Hepatocyte (in vitro differentiated cells): Measurements from ENCODE around the gene ELAVL2. TPM values are rescaled to one million over a fixed set of nuclear protein-coding genes. Genes with fewer than 3 reads are reported as not detected.

Source experiments
- DNase-seq: peaks from one replicate; pipeline ENCODE4 v3.0.0-alpha.2; 2016; ENCODE audit warnings: low spot score
- H2AFZ ChIP-seq: fragments of 200-600 bp; sonication (generic); 2 replicates; pipeline ENCODE4 v1.6.0; 2016; ENCODE audit warnings: antibody characterized with exemption, mild to moderate bottlenecking
- H3K27ac ChIP-seq: fragments of 200-600 bp; sonication (generic); 2 replicates; pipeline ENCODE4 v1.5.1; 2016; ENCODE audit warnings: mild to moderate bottlenecking
- H3K27me3 ChIP-seq: fragments of 200-600 bp; sonication (generic); 2 replicates; pipeline ENCODE4 v1.6.1; 2016
- H3K36me3 ChIP-seq: fragments of 200-600 bp; sonication (generic); replicated peaks from 2 replicates; pipeline ENCODE4 v1.5.1; 2016; ENCODE audit warnings: low read depth; ENCODE audit not compliant: insufficient read depth
- H3K4me1 ChIP-seq: fragments of 200-600 bp; sonication (generic); 2 replicates; pipeline ENCODE4 v1.5.1; 2016; ENCODE audit warnings: mild to moderate bottlenecking, moderate library complexity; ENCODE audit not compliant: insufficient read depth
- H3K4me2 ChIP-seq: fragments of 200-600 bp; sonication (generic); 2 replicates; pipeline ENCODE4 v1.6.0; 2016
- H3K4me3 ChIP-seq: fragments of 200-600 bp; sonication (generic); 2 replicates; pipeline ENCODE4 v1.5.1; 2016; ENCODE audit warnings: mild to moderate bottlenecking
- H3K79me2 ChIP-seq: fragments of 200-600 bp; sonication (generic); 2 replicates; pipeline ENCODE4 v1.6.0; 2017; ENCODE audit warnings: mild to moderate bottlenecking
- H3K9me2 ChIP-seq: fragments of 200-600 bp; sonication (generic); replicated peaks from 2 replicates; pipeline ENCODE4 v1.6.0; 2017; ENCODE audit warnings: mild to moderate bottlenecking; ENCODE audit not compliant: insufficient read depth
- H3K9me3 ChIP-seq: fragments of 200-600 bp; sonication (generic); 2 replicates; pipeline ENCODE4 v1.5.1; 2016; ENCODE audit warnings: low read depth, mild to moderate bottlenecking
- H4K20me1 ChIP-seq: fragments of 200-600 bp; sonication (generic); 2 replicates; pipeline ENCODE4 v1.6.0; 2016; ENCODE audit warnings: mild to moderate bottlenecking; ENCODE audit not compliant: insufficient read depth, poor library complexity, severe bottlenecking
- EZH2 ChIP-seq: fragments of 200-600 bp; sonication (generic); IDR thresholded peaks from 2 replicates; pipeline ENCODE4 v1.6.1; 2016; ENCODE audit warnings: antibody characterized with exemption, mild to moderate bottlenecking, borderline replicate concordance
- EZH2phosphoT487 ChIP-seq: fragments of 200-600 bp; sonication (generic); IDR thresholded peaks from one replicate; pipeline ENCODE4 v1.6.1; 2018; ENCODE audit warnings: antibody characterized with exemption, mild to moderate bottlenecking, low read depth, moderate library complexity; ENCODE audit not compliant: unreplicated experiment, severe bottlenecking
- WGBS: methylation state at CpG from one replicate; pipeline ENCODE4 v1.1.6; 2016; ENCODE audit warnings: low lambda C conversion rate; ENCODE audit errors: missing lambda C conversion rate; 5-methylcytosine and 5-hydroxymethylcytosine counted together
- polyA plus RNA-seq: library from polyadenylated mRNA; unstranded; fragments of >200 nt; fragmentation: Nextera tagmentation; extraction: Ambion mirVana; gene quantifications from 2 replicates; pipeline ENCODE4 v1.2.1, GENCODE V29; 2016
- total RNA-seq: library from RNA; depleted of rRNA; stranded (reverse); fragments of >200 nt; gene quantifications from 2 replicates; pipeline ENCODE4 v1.2.3, GENCODE V29; 2014
- TF ChIP-seq, protein P1 (sequence below): fragments of 200-600 bp; sonication (generic); IDR thresholded peaks from 2 replicates; pipeline ENCODE4 v1.5.1; 2016; ENCODE audit warnings: antibody characterized with exemption, mild to moderate bottlenecking; ENCODE audit not compliant: poor library complexity

ELAVL2 gene
- total and polyA plus RNA-seq, 2 experiments from 2014 or later, result 0.93 TPM; not detected in 1

DNA sequence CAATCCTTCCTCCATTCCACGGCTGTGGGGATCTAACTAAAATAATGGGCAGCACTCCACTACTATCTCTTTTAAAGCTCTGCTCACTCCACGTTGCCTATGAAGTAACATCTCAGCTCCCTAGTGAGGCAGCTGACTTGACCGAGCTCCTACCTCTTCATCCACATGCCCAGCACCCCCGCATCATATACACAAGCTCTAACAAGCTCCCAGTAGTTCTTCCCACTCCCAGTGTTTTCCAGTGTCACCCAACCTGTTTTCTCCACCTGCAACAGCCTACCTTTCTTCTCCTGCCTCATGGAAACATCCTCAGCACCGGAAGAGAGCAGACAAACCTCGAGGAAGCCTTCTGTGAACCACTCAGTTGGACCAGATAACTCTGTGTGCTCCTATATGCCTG is 50.5 kb downstream of the ELAVL2 start:
- H3K4me1 ChIP-seq, result peaks cover 7% of the 10 kb centered on the region
- no peaks in the 10 kb centered on the region for H3K36me3 ChIP-seq
- no peak overlapping the region for H3K27ac ChIP-seq
- H3K4me2 ChIP-seq, result no peak overlapping the region
- no peaks in the 10 kb centered on the region for H4K20me1 ChIP-seq
- no peaks in the 10 kb centered on the region for H3K27me3 ChIP-seq
- 86% methylated on average over 6 of the region's 6 CpGs for WGBS
- no peaks in the 10 kb centered on the region for H3K9me2 ChIP-seq
- TF ChIP-seq, protein P1, sequence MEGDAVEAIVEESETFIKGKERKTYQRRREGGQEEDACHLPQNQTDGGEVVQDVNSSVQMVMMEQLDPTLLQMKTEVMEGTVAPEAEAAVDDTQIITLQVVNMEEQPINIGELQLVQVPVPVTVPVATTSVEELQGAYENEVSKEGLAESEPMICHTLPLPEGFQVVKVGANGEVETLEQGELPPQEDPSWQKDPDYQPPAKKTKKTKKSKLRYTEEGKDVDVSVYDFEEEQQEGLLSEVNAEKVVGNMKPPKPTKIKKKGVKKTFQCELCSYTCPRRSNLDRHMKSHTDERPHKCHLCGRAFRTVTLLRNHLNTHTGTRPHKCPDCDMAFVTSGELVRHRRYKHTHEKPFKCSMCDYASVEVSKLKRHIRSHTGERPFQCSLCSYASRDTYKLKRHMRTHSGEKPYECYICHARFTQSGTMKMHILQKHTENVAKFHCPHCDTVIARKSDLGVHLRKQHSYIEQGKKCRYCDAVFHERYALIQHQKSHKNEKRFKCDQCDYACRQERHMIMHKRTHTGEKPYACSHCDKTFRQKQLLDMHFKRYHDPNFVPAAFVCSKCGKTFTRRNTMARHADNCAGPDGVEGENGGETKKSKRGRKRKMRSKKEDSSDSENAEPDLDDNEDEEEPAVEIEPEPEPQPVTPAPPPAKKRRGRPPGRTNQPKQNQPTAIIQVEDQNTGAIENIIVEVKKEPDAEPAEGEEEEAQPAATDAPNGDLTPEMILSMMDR, result no peak
- no peak for TF ChIP-seq EZH2phosphoT487
- no peak for TF ChIP-seq EZH2
- no peak overlapping the region for H3K4me3 ChIP-seq
- H2AFZ ChIP-seq, result no peak overlapping the region
- no peaks in the 10 kb centered on the region for H3K9me3 ChIP-seq
- no peak for DNase-seq
- no peaks in the 10 kb centered on the region for H3K79me2 ChIP-seq

- Histone ChIP-seq H2AFZ (no peak overlapping the region), H3K36me3 (no peaks in the 10 kb centered on the region), H3K9me3 (no peaks in the 10 kb centered on the region), H3K27ac (no peak overlapping the region), H3K79me2 (no peaks in the 10 kb centered on the region), H3K9me2 (no peaks in the 10 kb centered on the region), H4K20me1 (no peaks in the 10 kb centered on the region), H3K4me2 (no peak overlapping the region), H3K4me3 (no peak overlapping the region), H3K27me3 (no peaks in the 10 kb centered on the region), H3K4me1 (peaks cover 4% of the 10 kb centered on the region)
- DNase-seq, result no peak
- TF ChIP-seq EZH2, result no peak
- no peak for TF ChIP-seq EZH2phosphoT487
- TF ChIP-seq, protein P1, result no peak
- WGBS, result 33% methylated on average over 2 of the region's 2 CpGs
Observed at GRCh38 chr9:23774266-23774665, 51.8 kb downstream of the ELAVL2 start.

- Histone ChIP-seq H3K4me2 (no peak overlapping the region), H3K4me3 (no peak overlapping the region), H2AFZ (no peak overlapping the region), H3K36me3 (no peaks in the 10 kb centered on the region), H3K27me3 (no peaks in the 10 kb centered on the region), H3K79me2 (no peaks in the 10 kb centered on the region), H3K9me2 (no peaks in the 10 kb centered on the region), H3K9me3 (no peaks in the 10 kb centered on the region), H3K27ac (no peak overlapping the region), H3K4me1 (no peaks in the 10 kb centered on the region), H4K20me1 (no peaks in the 10 kb centered on the region)
- DNase-seq, result no peak
- TF ChIP-seq EZH2, result no peak
- no peak for TF ChIP-seq EZH2phosphoT487
- TF ChIP-seq, protein P1, result no peak
Observed at GRCh38 chr9:23772385-23772783, 53.7 kb downstream of the ELAVL2 start.

- TF ChIP-seq EZH2 (no peak), EZH2phosphoT487 (no peak)
- TF ChIP-seq, protein P1, result no peak
- Histone ChIP-seq H3K79me2 (no peaks in the 10 kb centered on the region), H3K4me1 (no peaks in the 10 kb centered on the region), H3K27me3 (no peaks in the 10 kb centered on the region), H3K9me3 (no peaks in the 10 kb centered on the region), H2AFZ (no peak overlapping the region), H3K36me3 (no peaks in the 10 kb centered on the region), H3K4me2 (no peak overlapping the region), H4K20me1 (no peaks in the 10 kb centered on the region), H3K27ac (no peak overlapping the region), H3K9me2 (no peaks in the 10 kb centered on the region), H3K4me3 (no peak overlapping the region)
- DNase-seq, result no peak
Observed at GRCh38 chr9:23771746-23772384, 54.2 kb downstream of the ELAVL2 start.
